GM10266 (cell line): Measurements from ENCODE around the gene ZNF688.

ENCODE experiments used
- DNase-seq: peaks from one replicate; pipeline ENCODE4 v3.0.0; 2012; ENCODE audit errors: extremely low spot score
- CTCF ChIP-seq: IDR thresholded peaks from 2 replicates; pipeline ENCODE4 v1.5.1; 2012; ENCODE audit warnings: mild to moderate bottlenecking, low read depth; ENCODE audit not compliant: control insufficient read depth, insufficient read depth; ENCODE audit errors: missing control alignments

The ZNF688 gene

GRCh38 chr16:30561089-30561816, 10.3 kb downstream of the ZNF688 start:
- no peak for DNase-seq
- no peak for TF ChIP-seq CTCF

GRCh38 chr16:30559690-30560089, 11.8 kb downstream of the ZNF688 start:
- no peak for DNase-seq
- no peak for TF ChIP-seq CTCF

GRCh38 chr16:30558789-30559377, 12.6 kb downstream of the ZNF688 start:
- TF ChIP-seq CTCF = no peak
- no peak for DNase-seq

GRCh38 chr16:30557957-30558788, 13.3 kb downstream of the ZNF688 start, which contains the start of gene ZNF764:
Gene ZNF764, minus strand, starts transcription at chr16:30558374. Its CDS starts 192 bp downstream, at chr16:30558182.
- peak; percentile 96 for DNase-seq
- TF ChIP-seq CTCF = no peak

GRCh38 chr16:30557707-30557956, 13.9 kb downstream of the ZNF688 start:
- TF ChIP-seq CTCF = no peak
- no peak for DNase-seq

- TF ChIP-seq CTCF = no peak
- no peak for DNase-seq
Measured at GRCh38 chr16:30556125-30556473, 15.4 kb downstream of the ZNF688 start.

GRCh38 chr16:30555315-30556124, 16.0 kb downstream of the ZNF688 start:
- no peak for DNase-seq
- no peak for TF ChIP-seq CTCF
